ENCODE results near the gene ALDOB.

The ALDOB gene

DNA sequence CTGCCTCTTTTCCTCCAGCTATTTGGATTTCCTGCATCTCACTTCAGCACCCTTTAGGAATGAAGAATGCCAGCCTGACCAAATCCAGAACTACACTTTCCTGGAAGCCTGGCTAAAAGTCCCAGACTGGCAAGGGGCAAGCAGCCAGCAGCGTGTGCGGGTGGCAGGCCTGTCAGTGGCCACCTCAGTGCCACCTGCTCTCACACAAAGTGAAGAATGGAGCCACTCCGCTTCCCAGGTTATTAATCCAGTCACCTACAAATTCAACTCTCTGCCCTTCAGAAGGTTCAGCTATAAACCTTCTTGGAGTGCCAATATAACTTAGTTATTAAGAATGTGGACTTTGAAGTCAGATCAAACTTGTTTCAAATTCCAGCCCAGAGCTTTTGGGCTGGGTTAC lies 6.7 kb upstream of the ALDOB start (continued):
- TF ChIP-seq, protein P1, sequence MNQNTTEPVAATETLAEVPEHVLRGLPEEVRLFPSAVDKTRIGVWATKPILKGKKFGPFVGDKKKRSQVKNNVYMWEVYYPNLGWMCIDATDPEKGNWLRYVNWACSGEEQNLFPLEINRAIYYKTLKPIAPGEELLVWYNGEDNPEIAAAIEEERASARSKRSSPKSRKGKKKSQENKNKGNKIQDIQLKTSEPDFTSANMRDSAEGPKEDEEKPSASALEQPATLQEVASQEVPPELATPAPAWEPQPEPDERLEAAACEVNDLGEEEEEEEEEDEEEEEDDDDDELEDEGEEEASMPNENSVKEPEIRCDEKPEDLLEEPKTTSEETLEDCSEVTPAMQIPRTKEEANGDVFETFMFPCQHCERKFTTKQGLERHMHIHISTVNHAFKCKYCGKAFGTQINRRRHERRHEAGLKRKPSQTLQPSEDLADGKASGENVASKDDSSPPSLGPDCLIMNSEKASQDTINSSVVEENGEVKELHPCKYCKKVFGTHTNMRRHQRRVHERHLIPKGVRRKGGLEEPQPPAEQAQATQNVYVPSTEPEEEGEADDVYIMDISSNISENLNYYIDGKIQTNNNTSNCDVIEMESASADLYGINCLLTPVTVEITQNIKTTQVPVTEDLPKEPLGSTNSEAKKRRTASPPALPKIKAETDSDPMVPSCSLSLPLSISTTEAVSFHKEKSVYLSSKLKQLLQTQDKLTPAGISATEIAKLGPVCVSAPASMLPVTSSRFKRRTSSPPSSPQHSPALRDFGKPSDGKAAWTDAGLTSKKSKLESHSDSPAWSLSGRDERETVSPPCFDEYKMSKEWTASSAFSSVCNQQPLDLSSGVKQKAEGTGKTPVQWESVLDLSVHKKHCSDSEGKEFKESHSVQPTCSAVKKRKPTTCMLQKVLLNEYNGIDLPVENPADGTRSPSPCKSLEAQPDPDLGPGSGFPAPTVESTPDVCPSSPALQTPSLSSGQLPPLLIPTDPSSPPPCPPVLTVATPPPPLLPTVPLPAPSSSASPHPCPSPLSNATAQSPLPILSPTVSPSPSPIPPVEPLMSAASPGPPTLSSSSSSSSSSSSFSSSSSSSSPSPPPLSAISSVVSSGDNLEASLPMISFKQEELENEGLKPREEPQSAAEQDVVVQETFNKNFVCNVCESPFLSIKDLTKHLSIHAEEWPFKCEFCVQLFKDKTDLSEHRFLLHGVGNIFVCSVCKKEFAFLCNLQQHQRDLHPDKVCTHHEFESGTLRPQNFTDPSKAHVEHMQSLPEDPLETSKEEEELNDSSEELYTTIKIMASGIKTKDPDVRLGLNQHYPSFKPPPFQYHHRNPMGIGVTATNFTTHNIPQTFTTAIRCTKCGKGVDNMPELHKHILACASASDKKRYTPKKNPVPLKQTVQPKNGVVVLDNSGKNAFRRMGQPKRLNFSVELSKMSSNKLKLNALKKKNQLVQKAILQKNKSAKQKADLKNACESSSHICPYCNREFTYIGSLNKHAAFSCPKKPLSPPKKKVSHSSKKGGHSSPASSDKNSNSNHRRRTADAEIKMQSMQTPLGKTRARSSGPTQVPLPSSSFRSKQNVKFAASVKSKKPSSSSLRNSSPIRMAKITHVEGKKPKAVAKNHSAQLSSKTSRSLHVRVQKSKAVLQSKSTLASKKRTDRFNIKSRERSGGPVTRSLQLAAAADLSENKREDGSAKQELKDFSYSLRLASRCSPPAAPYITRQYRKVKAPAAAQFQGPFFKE (tag by site-specific recombination; IDR thresholded peaks at IDR 0.05; ENCODE audit: borderline replicate concordance), result no peak
- TF ChIP-seq ZFP69B (tag by site-specific recombination; IDR thresholded peaks at IDR 0.05) (no peak), ZNF24 (tag by site-specific recombination; IDR thresholded peaks at IDR 0.05) (no peak), ZNF132 (tag by site-specific recombination; IDR thresholded peaks at IDR 0.05; ENCODE audit: borderline replicate concordance) (no peak), ZNF157 (tag by site-specific recombination; IDR thresholded peaks at IDR 0.05) (no peak), YY1 (tag by site-specific recombination; IDR thresholded peaks at IDR 0.05) (no peak), HOXC10 (CRISPR knock-in tag; IDR thresholded peaks at IDR 0.05) (no peak), ZNF707 (tag by site-specific recombination; IDR thresholded peaks at IDR 0.05) (no peak)

GRCh38 chr9:101440714-101441230 lies 5.2 kb upstream of the ALDOB start:
- POLR2A ChIA-PET, result no interaction called here
- CTCF ChIA-PET, result interaction anchor here (0.6 to 1.6 kb wide), 2 partner anchors 8 to 10 kb away, joined by 3 read pairs; no protein-coding TSS in a partner anchor

GRCh38 chr9:101438523-101438922 lies 2.9 kb upstream of the ALDOB start:
- no peaks in the 10 kb centered on the region for H3K4me1 ChIP-seq (ENCODE audit: control insufficient read depth, insufficient read depth, low read length)
- ChIA-PET CTCF (interaction anchor here (1.1 kb wide), 1 partner anchor 11 kb away, joined by 3 read pairs; no protein-coding TSS in a partner anchor), POLR2A (interaction anchor here (1.1 kb wide), 1 partner anchor 10 kb away, joined by 3 read pairs; no protein-coding TSS in a partner anchor)
- H3K4me3 ChIP-seq (ENCODE audit: low read depth, low read length), result no peak overlapping the region
- no peaks in the 10 kb centered on the region for H3K36me3 ChIP-seq (ENCODE audit: control insufficient read depth in 2 of 2, insufficient read depth in 1 of 2, low read length in 2 of 2)
- H3K9me3 ChIP-seq (ENCODE audit: control insufficient read depth, insufficient read depth, low read depth, low read length), result no peaks in the 10 kb centered on the region
- H3K27ac ChIP-seq (ENCODE audit: extremely low read depth, low read depth, low read length), result no peak overlapping the region
- TF ChIP-seq ZNF112 (tag by site-specific recombination; IDR thresholded peaks at IDR 0.05), result no peak
- TF ChIP-seq HIC1 (tag by site-specific recombination; IDR thresholded peaks at IDR 0.05), result no peak
- no peak for TF ChIP-seq ZFP37 (tag by site-specific recombination; IDR thresholded peaks at IDR 0.05)
- TF ChIP-seq SCRT2 (tag by site-specific recombination; IDR thresholded peaks at IDR 0.05), result no peak
- no peak for TF ChIP-seq ZNF350 (tag by site-specific recombination; IDR thresholded peaks at IDR 0.05)
- TF ChIP-seq, protein P2, sequence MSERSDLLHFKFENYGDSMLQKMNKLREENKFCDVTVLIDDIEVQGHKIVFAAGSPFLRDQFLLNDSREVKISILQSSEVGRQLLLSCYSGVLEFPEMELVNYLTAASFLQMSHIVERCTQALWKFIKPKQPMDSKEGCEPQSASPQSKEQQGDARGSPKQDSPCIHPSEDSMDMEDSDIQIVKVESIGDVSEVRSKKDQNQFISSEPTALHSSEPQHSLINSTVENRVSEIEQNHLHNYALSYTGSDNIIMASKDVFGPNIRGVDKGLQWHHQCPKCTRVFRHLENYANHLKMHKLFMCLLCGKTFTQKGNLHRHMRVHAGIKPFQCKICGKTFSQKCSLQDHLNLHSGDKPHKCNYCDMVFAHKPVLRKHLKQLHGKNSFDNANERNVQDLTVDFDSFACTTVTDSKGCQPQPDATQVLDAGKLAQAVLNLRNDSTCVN (tag by site-specific recombination; optimal IDR thresholded peaks at IDR 0.05), result no peak
- no peak for TF ChIP-seq WT1 (tag by site-specific recombination; IDR thresholded peaks at IDR 0.05)

More at GRCh38 chr9:101440714-101441230, 5.2 kb upstream of the ALDOB start:
- Histone ChIP-seq H3K4me1 (ENCODE audit: control insufficient read depth, insufficient read depth, low read length) (no peaks in the 10 kb centered on the region), H3K36me3 (ENCODE audit: control insufficient read depth in 2 of 2, insufficient read depth in 1 of 2, low read length in 2 of 2) (no peaks in the 10 kb centered on the region), H3K27ac (ENCODE audit: extremely low read depth, low read depth, low read length) (no peak overlapping the region), H3K9me3 (ENCODE audit: control insufficient read depth, insufficient read depth, low read depth, low read length) (no peaks in the 10 kb centered on the region), H3K4me3 (ENCODE audit: low read depth, low read length) (no peak overlapping the region)
- TF ChIP-seq ZNF354C (tag by site-specific recombination; IDR thresholded peaks at IDR 0.05; ENCODE audit: borderline replicate concordance, low read depth) (no peak), ZNF175 (tag by site-specific recombination; IDR thresholded peaks at IDR 0.05) (no peak), SP7 (tag by site-specific recombination; IDR thresholded peaks at IDR 0.05) (no peak), ZNF473 (tag by site-specific recombination; IDR thresholded peaks at IDR 0.05) (no peak), KLF16 (tag by site-specific recombination; IDR thresholded peaks at IDR 0.05) (no peak), ZNF10 (tag by site-specific recombination; IDR thresholded peaks at IDR 0.05) (no peak), ZBTB17 (tag by site-specific recombination; IDR thresholded peaks at IDR 0.05) (no peak), ZNF707 (tag by site-specific recombination; IDR thresholded peaks at IDR 0.05) (no peak), ZNF311 (tag by site-specific recombination; IDR thresholded peaks at IDR 0.05; ENCODE audit: borderline replicate concordance) (no peak), FEZF1 (tag by site-specific recombination; IDR thresholded peaks at IDR 0.05) (no peak)
- TF ChIP-seq, protein P3, sequence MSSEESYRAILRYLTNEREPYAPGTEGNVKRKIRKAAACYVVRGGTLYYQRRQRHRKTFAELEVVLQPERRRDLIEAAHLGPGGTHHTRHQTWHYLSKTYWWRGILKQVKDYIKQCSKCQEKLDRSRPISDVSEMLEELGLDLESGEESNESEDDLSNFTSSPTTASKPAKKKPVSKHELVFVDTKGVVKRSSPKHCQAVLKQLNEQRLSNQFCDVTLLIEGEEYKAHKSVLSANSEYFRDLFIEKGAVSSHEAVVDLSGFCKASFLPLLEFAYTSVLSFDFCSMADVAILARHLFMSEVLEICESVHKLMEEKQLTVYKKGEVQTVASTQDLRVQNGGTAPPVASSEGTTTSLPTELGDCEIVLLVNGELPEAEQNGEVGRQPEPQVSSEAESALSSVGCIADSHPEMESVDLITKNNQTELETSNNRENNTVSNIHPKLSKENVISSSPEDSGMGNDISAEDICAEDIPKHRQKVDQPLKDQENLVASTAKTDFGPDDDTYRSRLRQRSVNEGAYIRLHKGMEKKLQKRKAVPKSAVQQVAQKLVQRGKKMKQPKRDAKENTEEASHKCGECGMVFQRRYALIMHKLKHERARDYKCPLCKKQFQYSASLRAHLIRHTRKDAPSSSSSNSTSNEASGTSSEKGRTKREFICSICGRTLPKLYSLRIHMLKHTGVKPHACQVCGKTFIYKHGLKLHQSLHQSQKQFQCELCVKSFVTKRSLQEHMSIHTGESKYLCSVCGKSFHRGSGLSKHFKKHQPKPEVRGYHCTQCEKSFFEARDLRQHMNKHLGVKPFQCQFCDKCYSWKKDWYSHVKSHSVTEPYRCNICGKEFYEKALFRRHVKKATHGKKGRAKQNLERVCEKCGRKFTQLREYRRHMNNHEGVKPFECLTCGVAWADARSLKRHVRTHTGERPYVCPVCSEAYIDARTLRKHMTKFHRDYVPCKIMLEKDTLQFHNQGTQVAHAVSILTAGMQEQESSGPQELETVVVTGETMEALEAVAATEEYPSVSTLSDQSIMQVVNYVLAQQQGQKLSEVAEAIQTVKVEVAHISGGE (tag by site-specific recombination; conservative IDR thresholded peaks at IDR 0.05; ENCODE audit: low read depth), result no peak

Data from HEK293 (cell line).